ENCODE data around the gene NEDD9.

Gene NEDD9

DNA sequence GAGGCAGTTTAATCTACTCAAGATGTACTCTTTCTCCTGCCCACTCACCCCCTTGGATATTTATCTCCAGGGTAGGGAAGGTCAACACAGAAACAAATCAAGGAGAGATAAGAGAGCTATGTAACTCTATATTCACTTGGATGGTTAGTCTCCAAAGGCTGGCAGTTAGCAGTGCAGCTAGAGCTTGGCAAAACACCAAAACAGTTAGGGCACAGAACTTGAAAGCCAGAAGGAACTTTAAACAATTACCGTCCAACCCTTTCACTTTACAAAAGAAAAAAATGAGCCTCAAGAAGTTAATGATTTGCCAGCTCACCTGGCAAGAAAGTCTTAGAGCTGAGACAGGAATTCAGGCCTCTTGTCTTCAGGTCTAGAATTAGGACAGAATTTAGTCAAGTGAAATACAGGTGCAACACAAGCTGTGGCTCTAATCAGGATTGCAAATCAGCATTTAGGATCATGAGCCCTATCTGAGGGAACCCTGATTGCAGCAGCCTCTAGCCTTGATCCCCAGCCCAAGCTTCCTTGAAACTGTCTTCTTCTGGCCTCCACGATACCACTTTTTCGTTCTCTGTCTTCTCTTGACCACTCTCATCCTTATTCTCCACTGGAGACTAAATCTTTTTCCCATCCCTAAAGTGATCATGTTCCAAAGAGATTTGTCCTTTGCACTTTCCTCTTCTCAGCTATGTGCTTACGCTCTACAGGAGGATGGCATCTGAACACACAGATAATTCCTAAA is 14.9 kb downstream of the NEDD9 start:
- no peak for DNase-seq

DNA sequence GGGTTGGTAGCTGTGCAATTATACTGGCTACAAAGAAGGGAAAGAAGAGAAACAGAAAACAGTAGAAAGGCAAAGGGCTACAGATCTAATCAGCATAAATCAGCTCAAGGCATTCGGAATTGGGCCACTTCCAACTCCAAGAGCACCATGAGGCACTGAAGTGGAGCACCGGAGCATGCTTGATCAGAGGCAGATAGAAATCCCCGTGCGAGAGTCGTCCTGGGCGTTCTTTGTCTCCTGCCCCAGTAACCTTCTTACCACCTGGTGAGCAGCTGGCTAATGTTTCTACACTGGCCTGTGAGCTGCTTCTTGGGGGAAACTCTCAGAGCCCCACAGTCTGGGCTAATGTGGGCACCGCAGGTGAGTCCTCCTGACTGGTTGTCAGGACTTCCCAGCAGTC is 16.7 kb downstream of the NEDD9 start:
- no peak for DNase-seq

DNA sequence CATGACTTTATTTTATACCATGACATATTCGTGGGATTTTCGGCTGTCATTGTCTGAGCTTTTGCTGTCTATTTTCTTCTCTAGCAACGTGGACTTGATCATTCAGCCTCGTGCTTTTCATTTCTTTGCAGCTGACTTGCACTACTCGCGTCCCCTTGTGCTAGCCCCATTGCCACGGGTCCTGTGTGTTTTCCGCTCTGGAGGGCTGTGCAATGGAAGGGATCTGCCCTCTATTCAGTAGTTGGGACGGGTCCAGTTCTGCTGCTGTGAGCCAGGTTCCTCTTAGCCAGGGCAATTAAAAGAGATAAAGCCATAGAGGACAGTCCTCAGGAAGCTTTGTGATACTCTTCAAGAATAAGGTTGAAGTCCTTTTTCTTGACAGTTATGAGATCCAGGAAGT is 17.6 kb downstream of the NEDD9 start:
- no peak for DNase-seq

GRCh38 chr6:11214084-11214833 is 18.2 kb downstream of the NEDD9 start:
- DNase-seq = no peak

GRCh38 chr6:11213422-11214021 is 18.9 kb downstream of the NEDD9 start:
- DNase-seq = no peak

DNA sequence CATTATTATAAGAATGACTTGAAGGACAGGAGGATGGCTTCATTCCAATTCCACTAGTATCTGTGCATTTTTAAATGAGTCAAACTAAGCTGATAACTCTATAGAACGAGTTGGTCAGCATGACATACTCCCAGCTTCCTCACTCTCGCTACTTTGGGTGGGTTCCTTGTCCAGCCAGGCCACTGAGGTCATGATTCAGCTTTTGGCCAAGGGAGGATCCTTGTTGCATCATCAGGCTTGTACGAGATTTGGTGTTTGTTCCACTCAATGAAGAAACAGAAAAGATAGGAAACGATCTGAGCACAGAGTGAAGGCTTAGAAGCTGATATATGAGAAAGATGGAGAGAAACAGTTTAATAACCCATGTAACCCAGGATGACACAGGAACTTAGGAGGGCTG is 19.8 kb downstream of the NEDD9 start:
- no peak for DNase-seq

DNA sequence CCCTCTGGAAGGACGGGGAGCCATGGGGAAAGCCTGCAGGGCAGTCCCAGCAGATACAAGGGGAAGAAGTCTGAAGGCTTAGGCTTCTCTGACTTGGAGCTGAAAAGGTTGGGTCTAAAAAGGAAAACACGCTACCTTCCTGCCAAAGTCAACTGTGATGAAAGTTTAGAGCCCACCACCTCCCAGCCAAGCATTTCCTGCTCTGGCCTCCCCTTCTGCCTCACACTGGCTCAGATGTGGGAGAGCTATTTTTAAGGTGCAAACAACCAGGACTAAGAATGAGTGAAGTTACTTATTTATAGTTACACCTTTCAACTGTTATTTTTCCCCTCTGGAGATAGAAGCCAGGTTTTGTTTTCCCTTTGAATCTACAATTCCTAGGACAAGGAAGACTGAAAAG is 21.2 kb downstream of the NEDD9 start:
- no peak for DNase-seq

DNA sequence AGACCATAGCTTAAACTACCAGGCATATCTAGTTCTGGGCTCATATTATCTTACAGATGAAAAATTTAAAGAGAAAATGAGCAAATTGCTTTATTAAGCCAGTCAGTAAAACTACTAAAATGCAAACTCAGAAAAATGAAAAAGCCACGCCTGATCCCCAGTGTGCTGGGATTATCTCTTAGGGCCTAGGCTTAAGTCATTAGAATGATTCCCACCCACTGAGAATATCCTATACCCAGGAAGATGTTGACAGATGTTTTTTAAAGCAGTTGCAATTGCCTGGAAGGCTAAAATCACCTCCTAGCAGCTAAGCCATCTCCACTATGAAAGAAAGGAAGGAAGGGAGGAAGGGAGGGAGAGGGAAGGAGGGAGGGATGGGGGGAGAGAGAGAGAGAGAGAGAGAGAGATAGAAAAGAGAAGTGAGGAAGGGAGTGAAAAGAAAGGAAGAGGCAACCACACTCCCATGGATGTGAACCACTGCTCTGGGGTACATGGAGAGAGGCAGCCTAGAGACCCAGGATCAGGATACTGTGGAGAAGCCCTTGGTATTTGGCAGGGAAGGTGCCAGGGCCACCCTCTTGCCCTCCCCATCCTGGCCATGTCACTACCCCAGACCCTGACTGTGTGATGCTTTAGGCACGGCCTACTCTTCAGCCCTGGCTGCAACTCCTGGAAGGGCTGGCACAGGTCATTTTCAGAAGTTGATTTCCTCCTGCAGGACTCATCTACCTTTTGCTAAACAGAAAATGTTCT is 21.9 kb downstream of the NEDD9 start:
- no peak for DNase-seq

GRCh38 chr6:11209906-11210305 is 22.6 kb downstream of the NEDD9 start:
- DNase-seq = no peak

- no peak for DNase-seq
Observed at GRCh38 chr6:11209369-11209768, 23.1 kb downstream of the NEDD9 start.

DNA sequence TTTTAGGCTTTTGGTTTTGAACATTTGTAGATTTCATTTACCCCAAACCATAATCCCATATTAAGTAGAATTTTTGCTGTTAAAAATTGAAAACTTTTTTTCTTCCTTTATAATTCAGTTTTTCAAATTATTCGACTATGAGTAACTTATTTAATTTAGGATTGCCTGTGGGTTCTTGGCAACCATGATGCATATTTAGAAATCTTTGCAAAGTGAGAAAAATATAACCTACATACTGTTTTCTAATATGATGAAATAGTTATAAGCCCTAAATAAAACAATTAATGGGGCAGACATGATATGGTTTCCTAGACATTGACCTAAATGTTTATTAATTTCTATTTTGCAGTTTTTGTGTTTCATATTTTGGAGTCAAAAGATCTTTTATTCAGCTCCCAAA is 23.6 kb downstream of the NEDD9 start:
- no peak for DNase-seq

DNA sequence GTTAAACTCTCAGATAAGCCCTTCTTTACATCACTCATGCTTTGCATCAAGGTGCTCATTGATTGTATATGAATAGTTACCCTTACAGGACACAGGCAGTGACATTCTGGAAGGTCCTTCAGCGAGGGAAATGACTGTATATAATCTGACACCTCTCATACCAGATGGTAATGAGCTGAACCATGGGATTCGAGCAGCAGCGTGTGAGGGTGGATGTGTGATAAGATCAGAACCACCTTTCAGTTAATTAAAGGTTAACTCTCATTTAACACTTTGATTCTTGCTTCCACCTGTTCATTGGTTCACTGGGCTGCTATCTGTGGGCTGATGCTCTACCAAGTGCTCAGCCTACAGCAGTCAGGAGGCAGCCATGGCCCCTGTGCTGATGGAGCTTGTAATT is 24.2 kb downstream of the NEDD9 start:
- no peak for DNase-seq

- DNase-seq = no peak
Observed at GRCh38 chr6:11207199-11207968, 25.1 kb downstream of the NEDD9 start.

DNA sequence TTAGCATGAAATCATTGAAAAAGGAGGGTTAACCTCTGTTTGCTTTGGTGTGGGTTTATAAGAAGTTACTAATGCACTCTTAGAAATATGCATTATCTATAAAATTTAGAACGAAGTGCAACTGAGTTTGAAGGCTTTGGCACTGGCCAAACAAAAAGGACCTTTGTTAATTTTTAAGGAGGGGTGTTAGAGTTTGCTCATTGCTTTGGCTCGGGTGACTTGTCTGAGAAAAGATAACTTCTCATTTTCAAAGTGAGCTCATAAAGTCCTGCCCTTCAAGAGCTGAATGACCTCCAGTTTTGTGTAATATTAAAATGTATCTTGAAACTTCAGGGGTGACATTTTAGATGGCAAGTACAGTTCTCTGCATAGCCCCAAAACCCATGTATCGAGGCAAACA is 25.9 kb downstream of the NEDD9 start:
- DNase-seq = no peak

- no peak for DNase-seq
Observed at GRCh38 chr6:11204794-11205366, 27.6 kb downstream of the NEDD9 start.

GRCh38 chr6:11204005-11204399 is 28.5 kb downstream of the NEDD9 start:
- no peak for DNase-seq

GRCh38 chr6:11203306-11204004 is 29.0 kb downstream of the NEDD9 start:
- no peak for DNase-seq

DNA sequence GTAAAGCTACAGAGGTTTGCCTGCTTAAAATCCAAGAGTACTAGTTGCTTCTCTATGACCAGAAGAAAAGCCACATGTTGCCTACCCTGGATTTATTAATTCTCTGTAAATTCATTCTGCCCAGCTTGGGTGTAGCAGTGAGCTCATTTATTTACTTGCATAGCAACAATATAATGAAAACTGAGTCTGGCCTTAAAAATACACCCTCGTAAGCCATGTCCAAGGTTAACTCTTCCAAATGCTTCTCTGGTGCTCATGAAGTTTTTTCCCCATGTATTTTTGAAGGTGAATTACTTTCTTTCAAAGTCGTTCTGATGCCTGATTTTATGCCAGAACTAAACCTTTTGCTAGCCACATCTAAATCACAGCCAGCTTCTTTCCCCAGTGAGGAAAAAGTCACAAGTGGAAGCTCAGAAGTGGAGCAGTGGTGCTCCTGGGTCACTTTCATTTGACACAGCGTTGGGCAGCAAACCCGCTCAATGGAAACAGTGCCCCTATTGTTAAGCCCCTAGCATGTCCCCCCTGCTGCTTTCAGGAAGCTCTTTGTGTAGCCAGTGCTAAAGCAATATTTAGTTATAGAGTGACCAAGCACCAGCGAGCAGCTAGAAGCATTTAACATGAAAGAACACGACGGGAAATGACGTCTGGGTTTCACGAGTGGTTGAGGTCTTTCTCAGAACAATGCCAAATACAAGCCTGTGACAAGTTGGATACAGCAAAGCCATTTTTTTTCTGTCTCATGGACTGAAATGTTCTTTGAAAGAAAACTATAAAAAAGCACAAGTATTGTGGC is 29.8 kb downstream of the NEDD9 start:
- DNase-seq = no peak

DNA sequence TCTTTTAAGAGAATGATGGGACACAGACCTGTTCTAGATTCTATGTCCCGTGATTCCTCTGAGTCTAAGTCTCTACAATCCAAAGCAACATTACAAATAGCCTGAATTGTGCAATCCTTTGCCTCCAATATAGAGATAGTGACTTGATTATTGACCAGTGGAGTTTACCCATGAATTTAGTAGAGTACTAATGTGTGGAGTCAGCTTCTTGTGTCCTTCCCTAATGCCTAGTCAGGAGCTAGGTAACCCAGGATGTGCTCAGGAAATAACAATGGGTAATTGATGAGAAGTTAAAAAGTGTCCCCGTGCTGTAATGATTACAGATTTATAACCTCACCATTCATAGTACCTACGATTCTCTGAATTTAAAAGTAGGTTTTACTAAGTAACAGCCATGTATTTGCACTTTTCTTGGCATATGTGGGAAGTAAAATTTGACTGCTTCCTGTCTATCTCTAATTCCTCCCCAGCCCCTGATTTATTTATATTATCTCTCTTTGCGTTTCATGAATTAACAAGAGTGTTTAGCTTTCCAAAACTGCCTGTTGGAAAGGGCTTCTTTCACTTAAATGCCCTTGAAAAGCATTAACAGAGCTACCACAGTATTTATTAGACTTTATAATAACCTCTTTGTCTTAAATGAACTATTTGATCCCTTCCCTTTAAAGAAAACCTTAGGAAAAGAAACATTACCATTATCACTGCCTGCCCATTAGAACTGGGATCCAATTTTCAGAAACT is 30.5 kb downstream of the NEDD9 start:
- no peak for DNase-seq

DNA sequence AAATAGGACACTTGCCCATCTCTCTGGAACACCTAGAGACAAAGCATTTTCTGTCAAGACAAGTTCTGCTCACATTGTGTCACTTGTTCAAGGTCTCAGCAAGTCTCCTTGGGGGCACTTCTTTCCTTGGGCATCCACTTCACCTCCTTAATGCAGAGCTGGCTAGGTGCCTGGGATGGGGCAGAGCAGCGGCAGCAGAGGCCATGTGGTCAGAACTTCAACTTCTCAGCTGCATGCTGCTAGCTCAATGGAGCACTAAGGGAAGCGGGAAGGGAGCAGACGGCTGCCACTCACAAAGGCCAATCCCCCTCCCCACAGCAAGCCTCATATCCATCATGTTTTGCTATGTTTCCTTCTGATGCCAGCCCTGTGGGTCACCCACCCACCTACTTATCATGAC is 31.5 kb downstream of the NEDD9 start:
- DNase-seq = no peak
